Thyroid gland (tissue), 4 donors: Measurements from ENCODE around the gene GPR155.

Source experiments
- POLR2A ChIP-seq, 2 donors: fragments of 450-650 bp; IDR thresholded peaks; one replicate each; pipeline ENCODE4 v1.6.1; 2017; ENCODE audit warnings: antibody characterized with exemption in 2 of 2, mild to moderate bottlenecking in 2 of 2, moderate library complexity in 1 of 2
- TF ChIP-seq, protein P1 (sequence below), 6 experiments: fragments of 200-600 bp in 3 of 6; fragments of 450-650 bp in 3 of 6; sonication (generic) in 3 of 6; IDR thresholded peaks; one replicate each; pipeline ENCODE4 v1.5.1; 2016 to 2019; ENCODE audit warnings: antibody characterized with exemption in 6 of 6, mild to moderate bottlenecking in 2 of 6, inconsistent platforms in 1 of 6, moderate library complexity in 1 of 6

- TF ChIP-seq, protein P1, sequence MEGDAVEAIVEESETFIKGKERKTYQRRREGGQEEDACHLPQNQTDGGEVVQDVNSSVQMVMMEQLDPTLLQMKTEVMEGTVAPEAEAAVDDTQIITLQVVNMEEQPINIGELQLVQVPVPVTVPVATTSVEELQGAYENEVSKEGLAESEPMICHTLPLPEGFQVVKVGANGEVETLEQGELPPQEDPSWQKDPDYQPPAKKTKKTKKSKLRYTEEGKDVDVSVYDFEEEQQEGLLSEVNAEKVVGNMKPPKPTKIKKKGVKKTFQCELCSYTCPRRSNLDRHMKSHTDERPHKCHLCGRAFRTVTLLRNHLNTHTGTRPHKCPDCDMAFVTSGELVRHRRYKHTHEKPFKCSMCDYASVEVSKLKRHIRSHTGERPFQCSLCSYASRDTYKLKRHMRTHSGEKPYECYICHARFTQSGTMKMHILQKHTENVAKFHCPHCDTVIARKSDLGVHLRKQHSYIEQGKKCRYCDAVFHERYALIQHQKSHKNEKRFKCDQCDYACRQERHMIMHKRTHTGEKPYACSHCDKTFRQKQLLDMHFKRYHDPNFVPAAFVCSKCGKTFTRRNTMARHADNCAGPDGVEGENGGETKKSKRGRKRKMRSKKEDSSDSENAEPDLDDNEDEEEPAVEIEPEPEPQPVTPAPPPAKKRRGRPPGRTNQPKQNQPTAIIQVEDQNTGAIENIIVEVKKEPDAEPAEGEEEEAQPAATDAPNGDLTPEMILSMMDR (IDR thresholded peaks at IDR 0.05): no peak
- no peak for TF ChIP-seq POLR2A (IDR thresholded peaks at IDR 0.05)
Observed at GRCh38 chr2:174473796-174474195, 13.0 kb downstream of the GPR155 start.
